GM12892 (cell line): ENCODE measurements around the gene TMSB4X.

Source experiments
- POLR2AphosphoS5 ChIP-seq: IDR thresholded peaks from 2 replicates; pipeline ENCODE4 v1.6.1; 2011; ENCODE audit warnings: low read depth, low read length, control low read depth
- TAF1 ChIP-seq: IDR thresholded peaks from 2 replicates; pipeline ENCODE4 v1.6.1; 2011; ENCODE audit warnings: low read depth, mild to moderate bottlenecking, control low read depth, low read length, borderline replicate concordance

DNA sequence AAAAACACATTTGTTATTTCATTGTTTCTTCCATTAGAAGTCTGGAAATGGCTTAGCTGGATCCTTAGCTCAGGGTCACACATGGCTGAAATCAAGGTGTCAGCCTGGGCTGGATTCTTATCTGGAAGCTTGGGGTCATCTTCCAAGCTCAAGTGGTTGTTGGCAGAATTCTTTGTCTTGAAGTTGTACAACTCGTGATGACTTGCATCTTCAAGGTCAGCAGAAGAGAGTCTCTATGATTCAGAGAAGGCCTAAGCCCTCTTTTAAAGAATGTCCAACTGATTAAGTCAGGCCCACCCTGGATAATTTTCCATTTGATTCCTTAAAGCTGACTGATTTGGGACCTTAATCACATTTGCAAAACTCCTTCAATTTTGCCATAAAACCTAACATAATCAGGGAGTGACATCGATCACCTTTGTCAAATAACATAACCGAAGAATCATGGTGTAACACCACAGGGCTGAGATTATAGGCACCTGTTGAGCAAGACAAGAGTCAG is 22.1 kb downstream of the TMSB4X start:
- TF ChIP-seq POLR2AphosphoS5 (no peak), TAF1 (no peak)
